K562 (cell line): ENCODE results near the gene PNPLA8. TPM values are rescaled to one million over a fixed set of nuclear protein-coding genes. Genes with fewer than 3 reads are reported as not detected.

ENCODE experiments used
- ATAC-seq: fragments of 200-7000 bp; cut with Tn5 transposase; 3 replicates; pipeline ENCODE4 v1.9.1; 2020; ENCODE audit warnings: moderate library complexity
- BruUV-seq: library from RNA; stranded (reverse); fragments of 400-500 nt; replicated peaks from 2 replicates; lab custom pipeline; 2021; lab: Mats Ljungman, UMichigan
- CTCF ChIA-PET: fragments of 300-600 bp; formaldehyde crosslinking; extraction: SDS; loops from one replicate; lab custom pipeline; 2021; ENCODE audit warnings: low intra/inter-chr PET ratio; lab: Yijun Ruan, JAX
- POLR2A ChIA-PET: fragments of 300-600, 350-650 bp; sonication (Branson Sonifier 250); formaldehyde crosslinking; extraction: SDS; loops from one replicate; lab custom pipeline; 2021; ENCODE audit warnings: antibody characterized with exemption, inconsistent platforms; lab: Yijun Ruan, JAX
- DNase-seq, 4 experiments: peaks; one replicate each; pipeline versions ENCODE4 v3.0.0 to v3.0.0-alpha.2; 2011 to 2018; ENCODE audit warnings: low spot score in 3 of 4, mixed read lengths in 3 of 4; ENCODE audit errors: extremely low read depth in 1 of 4
- FAIRE-seq: peaks from 2 replicates; lab custom pipeline; 2011; peaks lifted over from hg19 to GRCh38; lab: Jason Lieb, UNC
- H2AFZ ChIP-seq: 2 replicates; pipeline ENCODE4 v1.6.0; 2011; ENCODE audit warnings: low read depth, low read length, control low read depth, inconsistent platforms
- H3K27ac ChIP-seq: fragments of 200-600 bp; 3 replicates; pipeline ENCODE4 v1.8.0; 2011; ENCODE audit warnings: low read depth, mild to moderate bottlenecking, control low read depth, inconsistent platforms, low read length, moderate library complexity, mixed read lengths; ENCODE audit errors: extremely low read depth
- H3K27me3 ChIP-seq, 2 experiments: fragments of 300-600 bp in 1 of 2; 2 replicates in 1 of 2; 3 replicates in 1 of 2; pipeline versions ENCODE4 v1.6.0 to v1.8.0; 2011; ENCODE audit warnings: inconsistent platforms in 2 of 2, low read length in 2 of 2, mild to moderate bottlenecking in 1 of 2, mixed read lengths in 1 of 2, moderate library complexity in 1 of 2; ENCODE audit not compliant: control insufficient read depth in 2 of 2, insufficient read depth in 2 of 2
- H3K36me3 ChIP-seq: fragments of 300-600 bp; 3 replicates; pipeline ENCODE4 v1.8.0; 2011; ENCODE audit warnings: mild to moderate bottlenecking, low read length, inconsistent platforms; ENCODE audit not compliant: control insufficient read depth, insufficient read depth
- H3K4me1 ChIP-seq, 2 experiments: fragments of 200-600 bp in 1 of 2; replicated peaks in 1 of 2; 2 replicates in 1 of 2; 3 replicates in 1 of 2; pipeline versions ENCODE4 v1.5.1 to v1.8.0; 2011; ENCODE audit warnings: inconsistent platforms in 2 of 2, low read length in 2 of 2, mild to moderate bottlenecking in 1 of 2, mixed read lengths in 1 of 2, moderate library complexity in 1 of 2; ENCODE audit not compliant: control insufficient read depth in 2 of 2, insufficient read depth in 2 of 2
- H3K4me2 ChIP-seq: 2 replicates; pipeline ENCODE4 v1.6.1; 2011; ENCODE audit warnings: low read length, control low read depth, inconsistent platforms, mixed read lengths; ENCODE audit not compliant: insufficient read depth
- H3K4me3 ChIP-seq: fragments of 200-600 bp; sonication (generic), shearing (Covaris generic); 2 replicates; pipeline ENCODE4 v1.5.1; 2016; ENCODE audit warnings: control low read depth, inconsistent platforms
- H3K79me2 ChIP-seq: fragments of 200-600 bp; 3 replicates; pipeline ENCODE4 v1.8.0; 2011; ENCODE audit warnings: low read length, inconsistent platforms; ENCODE audit not compliant: control insufficient read depth, insufficient read depth
- H3K9ac ChIP-seq, 2 experiments: 2 replicates each; pipeline versions ENCODE4 v1.6.0 to v1.6.1; 2011; ENCODE audit warnings: low read depth in 2 of 2, low read length in 2 of 2, control low read depth in 1 of 2, inconsistent platforms in 1 of 2, mild to moderate bottlenecking in 1 of 2, mixed read lengths in 1 of 2; ENCODE audit not compliant: insufficient read depth in 1 of 2
- H3K9me1 ChIP-seq: one replicate; pipeline ENCODE4 v1.6.0; 2011; ENCODE audit warnings: inconsistent platforms, mild to moderate bottlenecking, low read length, moderate library complexity; ENCODE audit not compliant: control insufficient read depth, insufficient read depth
- H3K9me3 ChIP-seq: replicated peaks from 2 replicates; pipeline ENCODE4 v1.5.1; 2011; ENCODE audit warnings: low read depth, low read length, inconsistent platforms; ENCODE audit not compliant: control insufficient read depth, insufficient read depth
- H4K20me1 ChIP-seq: replicated peaks from 2 replicates; pipeline ENCODE4 v1.6.1; 2011; ENCODE audit warnings: low read length, inconsistent platforms, mixed read lengths; ENCODE audit not compliant: control insufficient read depth, insufficient read depth
- CBX3 ChIP-seq, 2 experiments: IDR thresholded peaks; 1 replicate in 1 of 2; 2 replicates in 1 of 2; pipeline ENCODE4 v1.6.1; 2012; ENCODE audit warnings: inconsistent platforms in 2 of 2, low read length in 2 of 2, borderline replicate concordance in 1 of 2, control low read depth in 1 of 2
- HDAC3 ChIP-seq: fragments of 450-650 bp; IDR thresholded peaks from 2 replicates; pipeline ENCODE4 v1.6.1; 2018; ENCODE audit warnings: borderline replicate concordance, mild to moderate bottlenecking, moderate library complexity; ENCODE audit not compliant: partially characterized antibody
- TRIM28 ChIP-seq: fragments of 450-650 bp; IDR thresholded peaks from 2 replicates; pipeline ENCODE4 v1.6.1; 2017
- ZNF707 ChIP-seq: fragments of 250-450 bp; sonication (Bioruptor Pico); conservative IDR thresholded peaks from 2 replicates; pipeline ENCODE4 v1.8.0; 2022; ENCODE audit warnings: inconsistent platforms, mild to moderate bottlenecking, moderate library complexity
- whole genome bisulfite sequencing: fragments of 100-300 bp; shearing (Covaris generic); methylation state at CpG from one replicate; pipeline ENCODE4 v1.1.6; 2016; ENCODE audit warnings: low coverage, mixed read lengths; ENCODE audit not compliant: insufficient coverage; ENCODE audit errors: missing lambda C conversion rate; 5-methylcytosine and 5-hydroxymethylcytosine counted together
- in situ Hi-C: fragments of 300-500 bp; cut with MboI; formaldehyde crosslinking; loops from 4 replicates; pipeline ENCODE4 v1.15.0; 2018; ENCODE audit warnings: inconsistent platforms, mixed read lengths
- intact Hi-C: fragments of 100-400 bp; cut with micrococcal nuclease; formaldehyde crosslinking; loops from 2 replicates; pipeline ENCODE4 v1.14.2; 2022
- polyA plus RNA-seq, 8 experiments: library from polyadenylated mRNA; depleted of rRNA in 4 of 8; stranded (reverse) in 5 of 8; unstranded in 3 of 8; fragments of >200 nt; fragmentation: Nextera tagmentation in 2 of 8; fragmentation: Illumina TruSeq in 1 of 8; extraction: Ambion mirVana in 2 of 8; extraction: Trizol in 1 of 8; gene quantifications; 2 replicates each; pipeline versions ENCODE4 v1.2.1 to v1.2.3, GENCODE V29; 2011 to 2014; ENCODE audit warnings: inconsistent platforms in 1 of 8, missing spikeins in 1 of 8
- total RNA-seq, 7 experiments: library from RNA; depleted of rRNA in 6 of 7; stranded (reverse); fragments of >200 nt in 6 of 7; fragmentation: Illumina TruSeq in 2 of 7; extraction: Trizol in 2 of 7; gene quantifications; 2 replicates each; pipeline versions ENCODE4 v1.2.1 to v1.2.3, GENCODE V29; 2011 to 2021; ENCODE audit warnings: low replicate concordance in 1 of 7
- TF ChIP-seq, protein P1 (sequence below): fragments of 250-450 bp; sonication (Bioruptor Pico); IDR thresholded peaks from 2 replicates; pipeline ENCODE4 v1.5.0; 2022; ENCODE audit warnings: mild to moderate bottlenecking
- TF ChIP-seq, protein P2 (sequence below): fragments of 450-650 bp; IDR thresholded peaks from 2 replicates; pipeline ENCODE4 v1.6.1; 2016; ENCODE audit warnings: mild to moderate bottlenecking
- TF ChIP-seq, protein P3 (sequence below): fragments of 450-650 bp; IDR thresholded peaks from 2 replicates; pipeline ENCODE4 v1.6.1; 2018; ENCODE audit warnings: mild to moderate bottlenecking, low read depth; ENCODE audit not compliant: partially characterized antibody

Gene PNPLA8
- total and polyA plus RNA-seq, 9 of the 15 experiments (the other 6 are each of a cell fraction or from before 2014, with no cell fraction given): 12.8 to 27.6 (median 16.3) TPM

DNA sequence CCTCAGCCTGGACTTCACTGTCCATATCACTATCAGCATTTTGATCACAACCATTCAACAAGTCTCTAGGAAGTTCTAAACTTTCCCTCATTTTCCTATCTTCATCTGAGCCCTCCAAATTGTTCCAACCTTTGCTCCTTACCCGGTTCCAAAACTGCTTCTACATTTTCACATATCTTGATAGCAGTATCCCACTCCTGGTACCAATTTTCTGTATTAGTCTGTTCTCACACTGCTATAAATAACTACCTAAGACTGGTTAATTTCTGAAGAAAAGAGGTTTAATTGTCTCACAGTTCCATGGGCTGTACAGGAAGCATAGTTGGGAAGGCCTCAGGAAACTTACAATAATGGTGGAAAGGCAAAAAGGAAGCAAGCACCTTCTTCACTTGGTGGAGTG lies 31.7 kb upstream of the PNPLA8 start:
- no peaks in the 10 kb centered on the region for H4K20me1 ChIP-seq
- WGBS: 3% methylated on average over 1 of the region's 1 CpG
- POLR2A ChIA-PET: no interaction called here
- no peak overlapping the region for H3K9ac ChIP-seq
- FAIRE-seq: no peak
- in situ Hi-C loops (no loop called here), intact Hi-C loops (no loop called here)
- H3K27ac ChIP-seq: no peak overlapping the region
- H3K27me3 ChIP-seq: no peaks in the 10 kb centered on the region
- TF ChIP-seq HDAC3 (no peak), ZNF707 (CRISPR knock-in tag) (peak; percentile 93)
- TF ChIP-seq, protein P1, sequence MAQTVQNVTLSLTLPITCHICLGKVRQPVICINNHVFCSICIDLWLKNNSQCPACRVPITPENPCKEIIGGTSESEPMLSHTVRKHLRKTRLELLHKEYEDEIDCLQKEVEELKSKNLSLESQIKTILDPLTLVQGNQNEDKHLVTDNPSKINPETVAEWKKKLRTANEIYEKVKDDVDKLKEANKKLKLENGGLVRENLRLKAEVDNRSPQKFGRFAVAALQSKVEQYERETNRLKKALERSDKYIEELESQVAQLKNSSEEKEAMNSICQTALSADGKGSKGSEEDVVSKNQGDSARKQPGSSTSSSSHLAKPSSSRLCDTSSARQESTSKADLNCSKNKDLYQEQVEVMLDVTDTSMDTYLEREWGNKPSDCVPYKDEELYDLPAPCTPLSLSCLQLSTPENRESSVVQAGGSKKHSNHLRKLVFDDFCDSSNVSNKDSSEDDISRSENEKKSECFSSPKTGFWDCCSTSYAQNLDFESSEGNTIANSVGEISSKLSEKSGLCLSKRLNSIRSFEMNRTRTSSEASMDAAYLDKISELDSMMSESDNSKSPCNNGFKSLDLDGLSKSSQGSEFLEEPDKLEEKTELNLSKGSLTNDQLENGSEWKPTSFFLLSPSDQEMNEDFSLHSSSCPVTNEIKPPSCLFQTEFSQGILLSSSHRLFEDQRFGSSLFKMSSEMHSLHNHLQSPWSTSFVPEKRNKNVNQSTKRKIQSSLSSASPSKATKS (CRISPR knock-in tag): no peak
- DNase-seq: no peak
- no TSS peak for BruUV-seq
- H2AFZ ChIP-seq: no peak overlapping the region
- H3K4me1 ChIP-seq: no peaks in the 10 kb centered on the region
- no peaks in the 10 kb centered on the region for H3K9me1 ChIP-seq
- no peak overlapping the region for H3K4me2 ChIP-seq
- H3K79me2 ChIP-seq: no peaks in the 10 kb centered on the region
- CTCF ChIA-PET: no interaction called here
- H3K36me3 ChIP-seq: 0 out of 3 replicates have a peak, but pooled peaks cover 3% of the 10 kb centered on the region
- H3K4me3 ChIP-seq: no peak overlapping the region
- peaks cover 14% of the 10 kb centered on the region for H3K9me3 ChIP-seq
- ATAC-seq: no peak

DNA sequence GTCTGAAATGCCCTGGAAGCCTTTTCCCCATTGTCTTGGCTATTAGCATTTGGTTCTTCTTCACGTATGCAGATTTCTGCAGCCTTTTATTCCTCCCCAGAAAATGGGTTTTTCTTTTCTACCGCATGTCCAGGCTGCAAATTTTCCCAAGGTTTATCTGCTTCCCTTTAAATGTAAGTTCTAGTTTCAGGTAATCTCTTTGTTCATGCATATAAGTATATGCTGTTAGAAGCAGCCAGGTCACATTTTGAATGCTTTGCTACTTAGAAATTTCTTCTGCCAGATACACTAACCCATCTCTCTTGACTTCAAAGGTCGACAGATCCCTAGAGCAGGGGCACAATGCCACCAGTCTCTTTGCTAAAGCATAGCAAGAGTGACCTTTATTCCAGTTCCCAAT lies 31.3 kb upstream of the PNPLA8 start:
- ATAC-seq (no peak), FAIRE-seq (no peak), DNase-seq (no peak)
- H3K79me2 ChIP-seq: no peaks in the 10 kb centered on the region
- H3K4me3 ChIP-seq: no peak overlapping the region
- H4K20me1 ChIP-seq: no peaks in the 10 kb centered on the region
- 0 out of 3 replicates have a peak, but pooled peaks cover 3% of the 10 kb centered on the region for H3K36me3 ChIP-seq
- intact Hi-C loops (no loop called here), in situ Hi-C loops (no loop called here)
- peaks cover 14% of the 10 kb centered on the region for H3K9me3 ChIP-seq
- ChIA-PET CTCF (no interaction called here), POLR2A (no interaction called here)
- H3K4me2 ChIP-seq: no peak overlapping the region
- WGBS: 59% methylated on average over 3 of the region's 3 CpGs
- H2AFZ ChIP-seq: no peak overlapping the region
- H3K4me1 ChIP-seq: no peaks in the 10 kb centered on the region
- BruUV-seq: no TSS peak
- H3K9ac ChIP-seq: no peak overlapping the region
- no peaks in the 10 kb centered on the region for H3K27me3 ChIP-seq
- H3K27ac ChIP-seq: no peak overlapping the region
- H3K9me1 ChIP-seq: no peaks in the 10 kb centered on the region
- TF ChIP-seq, protein P2, sequence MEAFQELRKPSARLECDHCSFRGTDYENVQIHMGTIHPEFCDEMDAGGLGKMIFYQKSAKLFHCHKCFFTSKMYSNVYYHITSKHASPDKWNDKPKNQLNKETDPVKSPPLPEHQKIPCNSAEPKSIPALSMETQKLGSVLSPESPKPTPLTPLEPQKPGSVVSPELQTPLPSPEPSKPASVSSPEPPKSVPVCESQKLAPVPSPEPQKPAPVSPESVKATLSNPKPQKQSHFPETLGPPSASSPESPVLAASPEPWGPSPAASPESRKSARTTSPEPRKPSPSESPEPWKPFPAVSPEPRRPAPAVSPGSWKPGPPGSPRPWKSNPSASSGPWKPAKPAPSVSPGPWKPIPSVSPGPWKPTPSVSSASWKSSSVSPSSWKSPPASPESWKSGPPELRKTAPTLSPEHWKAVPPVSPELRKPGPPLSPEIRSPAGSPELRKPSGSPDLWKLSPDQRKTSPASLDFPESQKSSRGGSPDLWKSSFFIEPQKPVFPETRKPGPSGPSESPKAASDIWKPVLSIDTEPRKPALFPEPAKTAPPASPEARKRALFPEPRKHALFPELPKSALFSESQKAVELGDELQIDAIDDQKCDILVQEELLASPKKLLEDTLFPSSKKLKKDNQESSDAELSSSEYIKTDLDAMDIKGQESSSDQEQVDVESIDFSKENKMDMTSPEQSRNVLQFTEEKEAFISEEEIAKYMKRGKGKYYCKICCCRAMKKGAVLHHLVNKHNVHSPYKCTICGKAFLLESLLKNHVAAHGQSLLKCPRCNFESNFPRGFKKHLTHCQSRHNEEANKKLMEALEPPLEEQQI: peak; percentile 46; the same call in 1 of the 2 replicates
- TF ChIP-seq CBX3 (IDR thresholded peaks at IDR 0.05; ENCODE audit: borderline replicate concordance in 1 of 2, low read length in 2 of 2): peak in 1 of 2 experiments; percentile 66; a peak in 1 of 3 replicates
- TF ChIP-seq, protein P3, sequence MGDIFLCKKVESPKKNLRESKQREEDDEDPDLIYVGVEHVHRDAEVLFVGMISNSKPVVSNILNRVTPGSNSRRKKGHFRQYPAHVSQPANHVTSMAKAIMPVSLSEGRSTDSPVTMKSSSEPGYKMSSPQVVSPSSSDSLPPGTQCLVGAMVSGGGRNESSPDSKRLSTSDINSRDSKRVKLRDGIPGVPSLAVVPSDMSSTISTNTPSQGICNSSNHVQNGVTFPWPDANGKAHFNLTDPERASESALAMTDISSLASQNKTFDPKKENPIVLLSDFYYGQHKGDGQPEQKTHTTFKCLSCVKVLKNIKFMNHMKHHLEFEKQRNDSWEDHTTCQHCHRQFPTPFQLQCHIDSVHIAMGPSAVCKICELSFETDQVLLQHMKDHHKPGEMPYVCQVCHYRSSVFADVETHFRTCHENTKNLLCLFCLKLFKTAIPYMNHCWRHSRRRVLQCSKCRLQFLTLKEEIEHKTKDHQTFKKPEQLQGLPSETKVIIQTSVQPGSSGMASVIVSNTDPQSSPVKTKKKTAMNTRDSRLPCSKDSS: peak; percentile 32
- TF ChIP-seq TRIM28: peak; percentile 59; the same call in 1 of the 2 replicates
